ENCODE results near the gene TMEM179.

The TMEM179 gene

DNA sequence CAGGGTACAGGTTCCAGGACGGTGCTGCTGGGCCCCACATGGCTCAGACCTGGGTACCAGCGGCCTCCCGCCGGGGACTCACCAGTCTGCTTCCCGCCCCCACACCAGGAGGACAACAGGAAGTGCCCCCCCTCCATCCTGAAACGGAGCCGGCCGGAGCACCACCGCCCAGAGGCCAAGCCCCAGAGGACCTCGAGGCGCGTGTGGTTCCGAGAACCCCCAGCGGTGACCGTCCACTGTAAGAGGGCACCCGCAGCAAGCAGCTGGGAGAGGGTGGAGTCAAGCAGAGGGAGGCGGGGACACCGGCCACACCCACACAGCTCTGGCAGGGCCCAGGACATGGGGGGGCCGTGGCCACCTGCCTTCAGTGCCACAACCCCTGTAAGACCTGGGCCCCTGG, 16.9 kb downstream of the TMEM179 start:
- H3K27ac ChIP-seq (ENCODE audit: poor library complexity, severe bottlenecking) = no peak overlapping the region
- no peaks in the 10 kb centered on the region for H3K4me1 ChIP-seq (ENCODE audit: insufficient read depth, poor library complexity, severe bottlenecking)
- no peaks in the 10 kb centered on the region for H3K36me3 ChIP-seq (ENCODE audit: low read depth)
- H3K4me3 ChIP-seq (ENCODE audit: severe bottlenecking) = no peak overlapping the region
- TF ChIP-seq, protein P1, sequence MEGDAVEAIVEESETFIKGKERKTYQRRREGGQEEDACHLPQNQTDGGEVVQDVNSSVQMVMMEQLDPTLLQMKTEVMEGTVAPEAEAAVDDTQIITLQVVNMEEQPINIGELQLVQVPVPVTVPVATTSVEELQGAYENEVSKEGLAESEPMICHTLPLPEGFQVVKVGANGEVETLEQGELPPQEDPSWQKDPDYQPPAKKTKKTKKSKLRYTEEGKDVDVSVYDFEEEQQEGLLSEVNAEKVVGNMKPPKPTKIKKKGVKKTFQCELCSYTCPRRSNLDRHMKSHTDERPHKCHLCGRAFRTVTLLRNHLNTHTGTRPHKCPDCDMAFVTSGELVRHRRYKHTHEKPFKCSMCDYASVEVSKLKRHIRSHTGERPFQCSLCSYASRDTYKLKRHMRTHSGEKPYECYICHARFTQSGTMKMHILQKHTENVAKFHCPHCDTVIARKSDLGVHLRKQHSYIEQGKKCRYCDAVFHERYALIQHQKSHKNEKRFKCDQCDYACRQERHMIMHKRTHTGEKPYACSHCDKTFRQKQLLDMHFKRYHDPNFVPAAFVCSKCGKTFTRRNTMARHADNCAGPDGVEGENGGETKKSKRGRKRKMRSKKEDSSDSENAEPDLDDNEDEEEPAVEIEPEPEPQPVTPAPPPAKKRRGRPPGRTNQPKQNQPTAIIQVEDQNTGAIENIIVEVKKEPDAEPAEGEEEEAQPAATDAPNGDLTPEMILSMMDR (IDR thresholded peaks at IDR 0.05; ENCODE audit: poor library complexity, severe bottlenecking) = no peak
- H3K9me3 ChIP-seq (ENCODE audit: severe bottlenecking) = no peaks in the 10 kb centered on the region
- H3K27me3 ChIP-seq (ENCODE audit: insufficient read depth, poor library complexity, severe bottlenecking) = peaks cover 68% of the 10 kb centered on the region
- DNase-seq (ENCODE audit: low spot score) (no peak), ATAC-seq (ENCODE audit: low read depth) (no peak)

DNA sequence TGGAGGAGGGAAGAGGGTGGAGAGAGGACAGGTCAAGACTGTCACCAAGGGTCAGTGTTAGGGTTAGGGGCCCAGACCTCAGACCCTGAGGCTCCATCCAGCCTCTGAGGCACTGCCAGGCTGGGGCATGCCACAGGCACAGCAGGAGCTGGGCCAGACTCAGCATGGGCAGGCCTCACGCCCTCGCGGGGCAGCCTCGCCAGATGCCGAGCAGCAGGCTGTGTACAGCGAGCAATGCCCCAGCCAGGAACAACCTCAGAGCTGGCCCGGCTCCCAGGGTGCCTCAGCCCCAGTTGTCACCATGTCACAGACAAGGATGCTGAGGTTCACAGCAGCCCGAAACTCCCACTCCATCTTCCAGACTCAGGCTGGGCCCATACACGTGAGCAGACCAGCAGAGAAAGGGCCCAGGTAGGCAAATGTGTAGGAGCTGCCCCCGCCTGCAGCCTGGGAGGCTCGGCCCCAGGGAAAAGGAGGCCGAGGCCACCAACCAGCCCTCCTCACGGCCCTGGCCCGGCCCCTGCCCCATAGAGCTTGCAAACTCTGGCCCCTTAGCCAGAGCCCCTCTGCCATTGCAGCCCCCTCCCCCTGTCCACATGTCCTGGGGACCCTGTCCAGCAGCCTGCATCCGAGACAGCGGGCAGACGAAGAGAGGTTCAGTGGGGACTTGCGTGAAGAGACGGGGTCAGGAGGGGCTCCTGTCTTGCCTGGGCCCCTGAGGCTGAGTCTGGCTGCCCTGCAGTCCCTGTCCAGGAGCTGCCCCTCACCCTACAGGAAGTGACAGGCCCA, 17.5 kb downstream of the TMEM179 start:
- Histone ChIP-seq H3K4me3 (ENCODE audit: severe bottlenecking) (no peak overlapping the region), H3K4me1 (ENCODE audit: insufficient read depth, poor library complexity, severe bottlenecking) (no peaks in the 10 kb centered on the region), H3K27ac (ENCODE audit: poor library complexity, severe bottlenecking) (no peak overlapping the region), H3K27me3 (ENCODE audit: insufficient read depth, poor library complexity, severe bottlenecking) (peaks cover 74% of the 10 kb centered on the region), H3K9me3 (ENCODE audit: severe bottlenecking) (no peaks in the 10 kb centered on the region), H3K36me3 (ENCODE audit: low read depth) (no peaks in the 10 kb centered on the region)
- DNase-seq (ENCODE audit: low spot score) = no peak
- no peak; the same call in 2 of the 3 replicates for ATAC-seq (ENCODE audit: low read depth)
- TF ChIP-seq, protein P1 (IDR thresholded peaks at IDR 0.05; ENCODE audit: poor library complexity, severe bottlenecking) = no peak

DNA sequence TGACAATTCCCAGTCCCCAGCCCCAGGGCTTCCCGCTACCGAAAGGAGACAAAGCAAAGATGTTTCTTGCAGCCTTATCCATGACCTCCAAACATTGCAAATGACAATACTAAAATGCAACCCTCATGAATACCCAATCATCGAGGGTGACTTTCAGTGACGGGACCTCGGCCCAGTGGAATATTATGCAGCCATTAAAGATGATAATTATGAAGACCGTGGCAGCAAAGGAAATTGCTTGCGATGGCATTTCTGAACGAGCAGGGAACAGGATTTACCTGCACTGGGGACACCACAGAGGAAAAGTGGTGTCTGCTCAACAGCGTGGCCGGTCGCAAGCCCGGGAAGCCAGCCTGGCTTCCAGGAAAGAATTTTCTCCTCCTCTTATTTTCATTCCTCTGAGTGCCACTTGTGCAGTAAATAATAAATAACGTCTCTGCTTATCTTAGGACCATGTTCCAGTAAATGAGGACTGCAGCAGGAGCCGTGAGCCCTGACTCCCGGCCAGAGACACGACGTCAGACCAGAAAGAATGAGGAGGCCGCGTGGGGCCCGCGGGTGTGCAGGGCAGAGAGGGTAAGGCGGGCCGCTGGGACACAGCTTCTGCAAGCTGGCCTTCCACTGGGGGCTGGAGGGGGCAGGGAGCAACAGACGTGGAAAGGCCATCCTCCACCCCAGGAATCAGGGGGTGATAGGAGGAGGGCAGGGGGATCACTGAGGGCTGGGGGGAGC, 18.4 kb downstream of the TMEM179 start:
- DNase-seq (ENCODE audit: low spot score) = no peak

DNA sequence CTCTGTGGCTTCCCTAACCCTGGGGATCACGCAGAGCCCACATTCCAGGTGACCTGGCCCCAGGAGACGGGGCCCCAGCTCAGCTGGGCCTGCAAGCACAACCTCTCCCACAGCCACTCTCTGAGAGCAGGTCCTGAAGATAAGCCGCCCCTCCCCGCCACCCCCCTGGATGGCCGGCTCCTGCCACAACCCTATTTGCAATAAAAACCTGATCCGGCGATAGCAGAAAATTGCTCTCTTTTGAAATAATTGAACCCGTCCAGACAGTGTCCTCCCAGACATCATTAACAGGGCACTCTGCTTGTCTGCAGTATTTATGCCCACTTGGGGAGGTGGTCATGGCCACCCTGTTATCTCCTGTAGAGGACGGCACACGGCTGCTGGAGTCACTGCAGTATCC, 20.0 kb downstream of the TMEM179 start:
- no peaks in the 10 kb centered on the region for H3K36me3 ChIP-seq (ENCODE audit: low read depth)
- TF ChIP-seq, protein P1 (IDR thresholded peaks at IDR 0.05; ENCODE audit: poor library complexity, severe bottlenecking) = no peak
- DNase-seq (ENCODE audit: low spot score) (no peak), ATAC-seq (ENCODE audit: low read depth) (no peak)
- H3K4me3 ChIP-seq (ENCODE audit: severe bottlenecking) = no peak overlapping the region
- no peaks in the 10 kb centered on the region for H3K4me1 ChIP-seq (ENCODE audit: insufficient read depth, poor library complexity, severe bottlenecking)
- H3K27ac ChIP-seq (ENCODE audit: poor library complexity, severe bottlenecking) = no peak overlapping the region
- no peaks in the 10 kb centered on the region for H3K9me3 ChIP-seq (ENCODE audit: severe bottlenecking)
- peaks cover 91% of the 10 kb centered on the region for H3K27me3 ChIP-seq (ENCODE audit: insufficient read depth, poor library complexity, severe bottlenecking)

More for the DNA sequence above, 18.4 kb downstream of the TMEM179 start:
- TF ChIP-seq, protein P1 (IDR thresholded peaks at IDR 0.05; ENCODE audit: poor library complexity, severe bottlenecking) = no peak
- Histone ChIP-seq H3K27me3 (ENCODE audit: insufficient read depth, poor library complexity, severe bottlenecking) (peaks cover 82% of the 10 kb centered on the region), H3K4me3 (ENCODE audit: severe bottlenecking) (no peak overlapping the region), H3K4me1 (ENCODE audit: insufficient read depth, poor library complexity, severe bottlenecking) (no peaks in the 10 kb centered on the region), H3K9me3 (ENCODE audit: severe bottlenecking) (no peaks in the 10 kb centered on the region), H3K36me3 (ENCODE audit: low read depth) (no peaks in the 10 kb centered on the region), H3K27ac (ENCODE audit: poor library complexity, severe bottlenecking) (no peak overlapping the region)
- ATAC-seq (ENCODE audit: low read depth) = no peak
